Tibial nerve (tissue), 3 donors: Measurements from ENCODE around the gene HMCN1.

ENCODE experiments used
- CTCF ChIP-seq, 5 experiments: fragments of 200-600 bp in 3 of 5; fragments of 450-650 bp in 2 of 5; sonication (generic) in 3 of 5; IDR thresholded peaks; one replicate each; pipeline ENCODE4 v1.5.1; 2016 to 2019; ENCODE audit warnings: antibody characterized with exemption in 5 of 5, mild to moderate bottlenecking in 3 of 5, moderate library complexity in 2 of 5
- POLR2A ChIP-seq, 2 donors: fragments of 450-650 bp; IDR thresholded peaks; one replicate each; pipeline ENCODE4 v1.6.1; 2017; ENCODE audit warnings: antibody characterized with exemption in 2 of 2, mild to moderate bottlenecking in 2 of 2, moderate library complexity in 2 of 2

GRCh38 chr1:186002406-186002805 is 268.2 kb downstream of the HMCN1 start:
- TF ChIP-seq CTCF (IDR thresholded peaks at IDR 0.05) (no peak), POLR2A (IDR thresholded peaks at IDR 0.05) (no peak)
